ENCODE results near the gene ZDHHC18. TPM values are rescaled to one million over a fixed set of nuclear protein-coding genes. Genes with fewer than 3 reads are reported as not detected.
"Not testable (repeated sequence)": the region's sequence is repeated elsewhere in the genome, so short reads cannot be mapped to it uniquely, and the experiment has no call there.

Gene ZDHHC18
- polyA plus RNA-seq, 4 donors, result 19.4 to 23.3 (median 21.7) TPM

DNA sequence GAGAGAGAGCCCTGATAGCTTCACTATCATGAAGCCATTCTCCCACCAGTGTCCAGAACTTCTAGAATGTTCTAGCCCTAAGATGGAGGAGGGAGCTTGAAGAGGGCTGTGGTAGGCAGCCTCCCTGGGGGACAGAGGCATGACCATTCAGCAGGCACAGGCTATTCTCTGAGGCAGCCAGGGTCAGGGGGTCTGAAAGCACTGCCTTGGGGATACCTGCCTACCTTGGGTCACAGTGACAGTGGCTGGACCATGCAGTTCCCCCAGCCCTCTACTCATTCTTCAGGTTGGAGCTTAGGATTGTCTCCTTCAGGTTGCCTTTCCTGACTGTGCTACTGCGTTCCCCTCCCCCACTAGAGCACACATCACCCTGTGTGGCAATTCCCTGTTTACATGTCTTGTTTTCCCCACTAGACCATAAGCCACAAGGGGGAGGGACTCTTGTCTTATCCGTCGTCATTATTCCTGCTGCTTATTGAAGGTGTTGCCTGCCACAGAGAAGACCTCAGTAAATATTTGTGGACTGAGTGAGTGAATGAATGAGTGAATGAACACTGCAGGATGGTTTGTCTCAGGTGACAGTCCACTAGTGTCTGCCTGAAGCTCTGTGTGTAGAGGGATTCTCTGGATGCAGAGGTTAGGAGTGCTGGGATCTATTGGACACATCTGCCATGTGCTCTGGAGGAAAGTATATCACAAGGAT is 5.2 kb downstream of the ZDHHC18 start:
- no peak for DNase-seq (ENCODE audit: low read depth in 4 of 4, low spot score in 3 of 4)

DNA sequence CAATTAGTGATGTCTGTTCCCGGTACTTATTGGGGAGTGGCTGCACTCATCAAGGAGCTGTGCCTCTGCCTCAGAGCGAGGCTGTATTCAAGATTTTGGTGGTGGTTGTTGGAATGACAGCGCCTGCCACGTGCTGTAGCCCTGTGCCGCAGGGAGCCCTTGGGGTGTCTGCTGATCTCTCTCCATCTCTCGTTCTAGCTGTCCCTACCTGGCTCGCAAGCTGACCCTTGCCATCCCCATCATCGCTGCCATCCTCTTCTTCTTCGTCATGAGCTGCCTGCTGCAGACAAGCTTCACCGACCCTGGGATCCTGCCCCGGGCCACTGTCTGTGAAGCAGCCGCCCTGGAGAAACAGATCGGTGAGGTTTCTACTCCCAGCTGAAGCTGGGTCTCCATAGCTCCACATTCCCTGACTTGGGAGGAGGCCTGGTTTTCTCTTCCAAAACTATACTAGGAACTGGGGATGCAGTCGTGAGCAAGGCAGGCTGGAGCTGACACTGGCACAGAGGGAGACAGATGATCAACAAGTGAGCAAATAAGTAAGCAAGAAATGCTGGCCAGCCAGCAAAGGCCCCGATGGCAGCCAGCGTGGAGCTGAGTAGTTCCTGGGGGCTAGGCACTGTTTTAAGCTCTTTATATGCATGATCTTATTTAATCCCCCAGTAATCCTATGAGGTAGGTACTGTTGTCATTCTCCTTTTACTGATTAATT is 5.9 kb downstream of the ZDHHC18 start:
- no peak for DNase-seq (ENCODE audit: low read depth in 4 of 4, low spot score in 3 of 4)

DNA sequence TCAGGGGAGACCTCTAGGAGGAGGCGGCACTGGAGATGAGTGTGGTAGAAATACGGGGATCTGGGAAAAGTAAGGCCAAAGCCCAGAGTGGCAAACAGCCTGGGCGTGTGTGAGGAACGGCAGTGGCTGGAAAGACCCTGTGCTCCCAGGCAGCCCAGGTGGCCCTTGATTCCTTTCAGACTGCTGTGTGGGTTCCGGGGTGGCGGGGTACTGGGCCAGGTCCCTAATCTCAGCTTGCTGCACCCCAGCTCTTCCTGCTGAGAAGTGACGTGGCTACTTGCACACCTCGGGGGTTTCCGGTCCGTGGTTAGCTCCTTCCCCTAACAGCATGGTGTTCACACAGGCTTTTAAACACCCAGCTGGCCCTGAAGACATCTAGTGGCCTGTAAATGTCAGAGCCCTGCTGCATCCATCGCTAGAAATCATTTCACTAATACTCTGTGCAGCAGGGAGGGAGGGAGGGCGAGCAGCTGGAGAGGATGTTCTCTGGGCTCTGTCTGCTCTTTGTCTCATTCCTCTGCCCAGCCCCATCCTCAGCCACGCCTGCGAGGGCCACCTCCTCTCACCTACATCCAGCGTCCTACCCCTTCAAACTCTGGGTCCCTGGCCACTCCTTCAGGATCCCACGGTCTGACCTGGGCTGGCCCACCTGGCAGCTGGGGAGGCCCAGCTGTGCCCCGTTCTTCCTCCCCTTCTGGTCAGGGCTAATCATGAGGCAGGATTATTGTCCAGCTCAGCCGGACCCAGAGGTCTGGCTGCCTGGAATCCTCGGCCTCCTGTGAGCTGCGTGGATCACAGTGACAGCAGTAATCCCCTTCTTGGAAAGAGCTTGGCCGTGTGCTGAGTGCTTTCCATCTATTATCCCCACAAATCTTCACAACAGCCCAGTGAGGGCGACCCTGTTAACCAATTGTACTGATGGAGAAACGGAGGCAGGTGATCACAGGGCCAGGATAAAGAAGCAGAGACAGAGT is 7.2 kb downstream of the ZDHHC18 start:
- no peak for DNase-seq (ENCODE audit: low read depth in 4 of 4, low spot score in 3 of 4)

DNA sequence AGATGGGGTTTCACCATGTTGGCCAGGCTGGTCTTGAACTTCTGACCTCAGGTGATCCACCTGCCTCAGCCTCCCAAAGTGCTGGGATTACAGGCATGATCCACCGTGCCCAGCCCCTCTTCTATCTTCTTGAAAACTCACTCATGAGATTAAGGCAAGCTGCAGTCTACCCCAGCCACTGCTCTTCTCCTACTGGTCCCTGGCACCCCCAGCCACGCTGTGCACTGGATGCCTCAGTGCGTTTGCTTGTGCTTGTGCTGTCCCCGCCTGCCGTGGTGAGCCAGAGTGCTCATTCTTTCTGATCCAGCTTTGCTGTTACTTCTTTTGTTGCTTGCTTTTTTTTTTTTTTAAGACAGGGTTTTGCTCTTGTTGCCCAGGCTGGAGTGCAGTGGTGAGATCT is 11.2 kb downstream of the ZDHHC18 start:
- not testable (repeated sequence) for DNase-seq (ENCODE audit: low read depth in 4 of 4, low spot score in 3 of 4)

DNA sequence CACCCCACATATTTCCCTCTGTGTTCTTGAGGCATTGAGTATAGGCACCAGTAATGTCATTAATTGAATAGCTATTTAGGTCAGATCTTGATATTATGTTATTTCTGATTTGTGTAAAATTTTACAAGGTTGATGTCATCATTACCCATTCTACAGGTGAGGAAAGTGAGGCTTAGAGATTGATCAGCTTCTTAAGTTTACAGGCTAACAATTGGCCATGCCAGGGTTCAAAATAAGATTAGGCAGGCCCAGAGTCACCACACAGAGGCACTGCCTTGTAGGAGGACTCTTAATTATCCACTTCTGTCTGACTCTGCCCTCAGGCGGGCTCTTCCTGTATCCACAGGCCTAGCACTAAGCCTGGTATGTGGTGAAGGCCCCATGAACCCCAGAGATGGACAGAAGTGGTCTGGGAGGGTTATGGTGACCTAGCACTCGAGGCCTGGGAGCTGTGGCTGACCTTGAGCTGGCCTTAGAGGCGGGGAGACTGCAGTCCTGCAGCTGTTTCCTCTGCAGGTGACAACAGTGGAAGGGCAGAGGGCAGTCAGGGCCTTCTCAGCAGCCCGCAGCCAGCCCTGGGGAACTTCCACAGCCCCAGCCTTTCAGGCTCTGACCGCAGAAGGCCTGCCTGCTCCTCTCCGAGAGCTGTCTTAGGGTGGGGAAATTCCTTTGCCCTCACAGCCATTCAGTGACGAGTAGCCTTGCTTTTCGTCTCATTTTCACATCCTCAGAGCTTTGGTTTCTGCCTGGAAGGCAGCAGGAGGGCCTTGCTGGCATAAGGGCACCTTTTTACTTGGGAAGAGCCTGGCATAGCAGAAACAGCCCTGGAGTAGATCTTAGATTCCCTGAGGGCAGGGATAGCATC is 12.2 kb downstream of the ZDHHC18 start:
- no peak for DNase-seq (ENCODE audit: low read depth in 4 of 4, low spot score in 3 of 4)

DNA sequence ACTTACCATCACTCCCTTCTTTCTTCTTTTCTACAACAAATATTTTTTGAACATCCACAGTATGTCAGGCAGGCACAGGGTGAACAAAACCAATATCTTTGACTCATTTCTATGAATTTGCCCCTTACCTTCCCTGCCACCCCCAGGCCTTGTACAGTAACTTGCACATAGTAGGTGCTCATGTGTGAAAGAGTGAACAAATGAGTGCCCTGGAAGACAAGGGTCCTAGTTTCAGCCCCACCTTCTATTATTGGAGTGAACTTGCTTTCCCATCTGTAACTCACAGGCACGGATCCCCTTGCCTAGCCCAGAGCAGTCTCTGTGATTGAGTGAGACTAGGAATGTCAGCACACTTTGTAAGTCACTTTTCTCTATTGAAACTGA is 12.8 kb downstream of the ZDHHC18 start:
- DNase-seq (ENCODE audit: low read depth in 4 of 4, low spot score in 3 of 4), result no peak

DNA sequence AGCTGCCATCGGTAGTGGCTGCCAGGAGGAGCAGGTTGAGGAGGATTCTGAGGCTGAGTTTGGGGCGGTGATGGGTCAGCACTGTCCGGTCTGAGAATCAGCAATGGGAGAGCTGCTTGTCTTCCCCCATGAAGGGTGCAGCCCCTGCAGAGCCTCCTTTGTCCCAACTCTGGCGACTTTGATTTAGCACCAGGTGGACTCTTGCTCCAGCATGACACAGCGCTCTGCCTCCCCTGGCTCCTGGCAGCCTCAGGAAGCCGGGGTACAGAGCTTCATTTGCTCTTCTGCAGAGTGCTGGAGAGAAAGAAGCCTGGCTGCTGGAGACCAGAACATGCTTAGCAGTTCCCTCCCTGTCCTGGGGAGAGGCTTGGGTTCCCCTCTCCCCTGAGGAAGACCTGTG is 13.3 kb downstream of the ZDHHC18 start:
- DNase-seq (ENCODE audit: low read depth in 4 of 4, low spot score in 3 of 4), result no peak

DNA sequence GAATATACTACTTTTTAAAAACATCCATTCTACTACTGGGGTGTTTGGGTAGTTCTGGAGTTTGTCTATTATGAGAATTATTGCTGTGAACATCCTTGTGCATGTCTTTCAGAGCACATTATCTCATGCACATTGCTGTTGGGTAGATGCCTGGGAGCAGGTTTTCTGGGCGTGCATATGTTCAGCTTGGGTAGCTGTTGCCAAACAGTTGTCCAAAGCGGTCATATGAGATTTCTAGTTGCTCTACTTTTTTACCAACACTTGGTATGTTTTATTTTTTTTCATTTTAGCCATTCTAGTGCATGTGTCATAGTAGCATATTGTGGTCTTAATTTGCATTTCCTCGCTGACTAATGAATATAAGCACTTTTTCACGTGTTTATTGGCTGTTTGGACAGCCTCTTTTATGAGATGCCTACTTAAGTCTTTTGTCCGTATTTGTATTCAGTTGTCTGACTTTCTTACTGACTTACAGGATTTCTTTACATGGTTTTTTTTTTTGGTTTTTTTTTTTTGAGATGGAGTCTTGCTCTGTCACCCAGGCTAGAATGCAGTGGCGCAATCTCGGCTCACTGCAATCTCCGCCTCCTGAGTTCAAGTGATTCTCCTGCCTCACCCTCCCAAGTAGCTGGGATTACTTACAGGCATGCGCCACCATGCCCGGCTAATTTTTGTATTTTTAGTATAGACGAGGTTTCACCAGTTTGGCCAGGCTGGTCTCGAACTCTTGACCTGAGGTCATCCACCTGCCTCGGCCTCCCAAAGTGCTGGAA is 18.1 kb downstream of the ZDHHC18 start:
- no peak for DNase-seq (ENCODE audit: low read depth in 4 of 4, low spot score in 3 of 4)

DNA sequence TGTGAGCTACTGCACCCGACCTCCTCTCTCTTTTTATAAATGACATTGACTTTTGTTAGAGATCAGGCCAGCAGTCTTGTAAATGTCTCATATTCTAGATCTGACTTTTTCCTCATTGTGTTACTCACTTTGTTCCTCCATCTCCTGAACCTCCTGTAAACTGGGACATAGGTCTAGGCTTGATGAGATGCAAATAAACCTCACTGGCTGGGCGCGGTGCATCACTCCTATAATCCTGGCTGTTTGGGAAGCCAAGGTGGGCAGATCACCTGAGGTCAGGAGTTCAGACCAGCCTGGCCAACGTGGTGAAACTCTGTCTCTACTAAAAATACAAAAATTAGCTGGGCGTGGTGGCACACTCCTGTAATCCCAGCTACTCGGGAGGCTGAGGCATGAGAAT is 21.3 kb downstream of the ZDHHC18 start:
- DNase-seq (ENCODE audit: low read depth in 4 of 4, low spot score in 3 of 4), result not testable (repeated sequence)

DNA sequence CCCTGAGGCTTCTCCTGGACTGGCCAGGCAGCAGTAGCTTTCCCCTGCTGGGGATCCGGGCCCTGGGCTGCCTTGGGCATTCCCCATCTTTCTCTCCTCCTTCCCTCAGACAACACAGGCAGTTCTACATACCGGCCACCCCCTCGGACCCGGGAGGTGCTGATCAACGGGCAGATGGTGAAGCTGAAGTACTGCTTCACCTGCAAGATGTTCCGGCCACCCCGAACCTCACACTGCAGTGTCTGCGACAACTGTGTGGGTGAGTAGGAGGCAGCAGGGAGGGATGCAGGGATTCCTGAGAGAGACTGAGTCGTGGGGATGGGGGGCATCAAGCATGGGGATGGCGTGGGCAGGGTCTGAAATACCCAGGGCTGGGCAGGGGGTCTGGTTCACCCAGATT is 22.0 kb downstream of the ZDHHC18 start:
- DNase-seq (ENCODE audit: low read depth in 4 of 4, low spot score in 3 of 4), result no peak

DNA sequence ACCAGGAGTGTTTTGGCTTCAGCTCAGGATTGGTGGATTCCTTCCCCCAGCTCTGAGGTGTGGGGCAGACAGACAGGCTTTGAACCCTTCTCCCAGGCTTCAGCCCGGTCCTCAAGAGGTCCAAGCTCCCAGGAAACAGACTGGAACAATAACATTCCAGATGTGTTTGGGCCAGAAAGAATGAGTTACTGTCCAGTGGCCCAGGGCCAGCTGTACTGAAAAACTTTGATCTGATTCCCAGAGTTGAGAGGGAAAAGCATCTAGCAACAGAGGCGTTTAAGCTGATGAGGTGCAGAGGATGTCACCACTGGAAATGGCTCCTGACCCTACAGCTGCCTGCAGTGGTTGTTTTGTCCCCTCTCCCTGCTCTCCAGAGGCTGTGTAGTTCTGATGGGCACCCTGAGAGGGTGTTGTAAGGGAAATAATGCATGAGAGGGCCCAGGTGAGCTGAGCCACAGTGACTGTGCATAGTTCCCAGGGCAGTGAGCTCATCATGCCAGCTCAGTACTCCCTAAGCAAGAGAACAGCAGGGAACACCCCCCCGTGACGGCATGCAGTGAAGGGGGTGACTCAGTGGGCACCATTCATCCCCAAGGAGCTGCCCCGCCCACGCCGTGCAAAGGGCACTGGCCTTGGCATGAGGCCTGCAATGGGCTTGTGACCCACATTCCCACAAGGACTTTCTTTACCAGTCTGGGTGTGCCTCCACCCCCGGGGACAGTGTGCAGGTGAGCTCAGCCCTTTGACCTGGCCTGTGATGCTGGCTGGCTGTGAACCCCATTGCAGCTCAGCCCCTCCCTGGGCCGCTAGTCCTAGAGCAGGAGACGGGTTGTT is 22.7 kb downstream of the ZDHHC18 start:
- no peak for DNase-seq (ENCODE audit: low read depth in 4 of 4, low spot score in 3 of 4)

DNA sequence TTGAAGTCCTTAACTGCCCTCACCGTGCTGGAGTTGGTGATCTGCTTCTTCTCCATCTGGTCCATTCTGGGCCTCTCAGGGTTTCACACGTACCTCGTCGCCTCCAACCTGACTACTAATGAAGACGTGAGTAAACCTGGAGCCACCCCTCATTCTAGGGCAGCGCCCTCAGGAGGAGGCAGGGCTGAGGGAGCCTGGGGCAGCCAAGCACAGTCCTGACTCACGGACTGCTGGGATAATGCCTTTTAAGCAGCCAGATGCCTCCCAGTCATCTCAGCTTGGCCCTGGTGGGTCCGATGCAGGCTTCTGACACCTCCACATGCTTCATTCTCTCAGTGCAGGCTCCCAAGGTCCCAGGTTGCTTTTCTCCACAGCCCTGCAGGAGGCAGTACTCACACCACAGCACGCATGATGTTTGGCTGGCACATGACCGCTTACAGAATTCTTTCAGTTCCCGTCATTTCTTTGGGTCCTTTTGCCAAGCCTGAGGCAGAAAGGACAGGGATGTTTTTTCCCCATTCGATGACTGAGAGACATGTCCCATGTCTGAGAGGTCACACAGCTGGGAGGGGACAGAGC is 24.7 kb downstream of the ZDHHC18 start:
- no peak for DNase-seq (ENCODE audit: low read depth in 4 of 4, low spot score in 3 of 4)

DNA sequence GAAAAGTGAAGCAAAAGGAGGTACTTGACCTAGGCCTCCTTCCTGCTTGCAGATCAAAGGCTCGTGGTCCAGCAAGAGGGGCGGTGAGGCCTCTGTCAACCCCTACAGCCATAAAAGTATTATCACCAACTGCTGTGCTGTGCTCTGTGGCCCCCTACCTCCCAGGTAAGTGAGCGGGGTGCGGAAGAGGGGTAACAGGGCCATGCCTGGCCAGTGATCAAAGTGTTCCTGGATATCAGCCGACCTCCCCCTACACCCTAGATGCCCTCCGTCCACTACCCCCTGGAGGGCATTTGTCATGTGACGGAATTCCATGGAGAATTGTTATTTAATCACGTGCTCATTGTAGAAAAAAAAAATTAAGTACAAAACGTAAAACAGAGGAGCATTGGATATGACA is 26.2 kb downstream of the ZDHHC18 start:
- DNase-seq (ENCODE audit: low read depth in 4 of 4, low spot score in 3 of 4), result no peak

DNA sequence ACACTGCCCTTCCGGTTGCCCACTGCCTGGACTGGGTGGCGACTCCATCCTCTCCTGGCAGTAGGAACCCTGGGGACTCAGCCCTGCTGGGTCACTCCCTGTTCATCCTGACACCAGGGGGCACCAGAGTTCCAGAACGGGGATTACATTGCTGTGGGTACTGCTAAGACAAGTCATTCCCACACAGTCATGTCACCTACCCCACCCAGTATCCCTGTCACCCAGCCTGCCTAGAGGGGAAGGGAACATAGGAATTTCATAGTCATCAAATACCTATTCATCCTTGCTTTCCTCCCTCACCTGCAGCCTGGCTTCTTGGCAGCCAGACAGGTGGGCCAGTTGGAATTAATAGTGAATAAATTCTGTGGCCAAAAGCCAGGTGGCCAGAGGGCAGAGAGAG is 26.7 kb downstream of the ZDHHC18 start:
- peak in 2 of 4 donors; percentile 45 to 57 for DNase-seq (ENCODE audit: low read depth in 4 of 4, low spot score in 3 of 4)

DNA sequence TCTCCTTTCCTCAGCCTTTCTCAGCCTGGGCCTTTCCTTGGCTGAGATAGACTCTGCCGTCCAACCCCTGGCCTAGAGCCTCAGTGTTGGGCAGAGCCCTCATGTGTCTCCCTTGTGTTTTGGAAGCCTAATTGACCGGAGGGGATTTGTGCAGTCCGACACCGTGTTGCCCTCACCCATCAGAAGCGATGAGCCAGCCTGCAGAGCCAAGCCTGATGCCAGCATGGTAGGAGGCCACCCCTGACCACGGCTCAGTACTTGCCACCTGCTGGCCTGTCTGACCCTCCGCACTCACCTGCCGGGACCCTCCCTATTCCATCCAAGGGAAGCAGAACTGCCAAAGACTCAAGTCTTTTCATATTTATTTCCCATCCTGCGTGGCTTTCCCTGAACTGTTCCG is 27.1 kb downstream of the ZDHHC18 start:
- DNase-seq (ENCODE audit: low read depth in 4 of 4, low spot score in 3 of 4), result no peak

DNA sequence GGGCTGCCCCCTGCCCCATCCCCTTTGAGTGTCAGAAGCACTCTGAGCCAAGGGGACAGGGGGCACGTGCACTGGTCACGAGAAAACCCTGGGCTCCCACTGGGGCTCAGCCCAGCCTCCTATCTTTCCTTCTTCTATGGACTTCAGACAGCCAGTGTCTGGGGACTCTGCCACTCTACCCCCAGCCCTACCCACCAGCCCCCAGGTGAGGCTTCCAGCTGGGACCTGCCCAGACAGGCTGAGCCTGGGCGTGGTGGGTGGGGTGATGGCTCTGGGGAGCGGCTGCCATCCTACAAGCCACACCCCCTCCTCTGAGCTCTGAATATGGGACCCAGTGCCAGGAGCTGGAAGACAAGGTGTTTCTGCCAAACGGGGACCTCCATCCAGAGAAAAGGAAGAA is 28.4 kb downstream of the ZDHHC18 start:
- DNase-seq (ENCODE audit: low read depth in 4 of 4, low spot score in 3 of 4), result no peak

DNA sequence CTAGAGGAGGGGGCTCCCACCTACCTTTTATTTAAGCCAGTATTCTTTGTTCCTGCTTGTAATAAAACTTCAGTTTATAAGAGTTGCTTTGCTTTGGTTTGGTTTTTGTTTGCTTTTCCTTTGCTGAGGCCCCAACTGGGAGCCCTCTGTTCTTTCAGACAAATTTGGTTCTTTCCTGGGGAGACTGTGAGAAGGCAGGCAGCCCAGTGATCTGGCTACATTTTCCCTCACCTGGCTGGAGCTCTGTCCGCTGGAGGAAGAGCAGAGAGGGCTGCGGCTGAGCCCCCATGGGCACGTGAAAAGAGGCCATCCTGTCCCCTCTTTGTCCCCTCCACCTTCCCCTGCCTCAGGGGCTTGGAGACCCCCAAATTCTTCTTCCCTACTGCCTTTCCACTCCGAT is 29.1 kb downstream of the ZDHHC18 start:
- no peak for DNase-seq (ENCODE audit: low read depth in 4 of 4, low spot score in 3 of 4)

DNA sequence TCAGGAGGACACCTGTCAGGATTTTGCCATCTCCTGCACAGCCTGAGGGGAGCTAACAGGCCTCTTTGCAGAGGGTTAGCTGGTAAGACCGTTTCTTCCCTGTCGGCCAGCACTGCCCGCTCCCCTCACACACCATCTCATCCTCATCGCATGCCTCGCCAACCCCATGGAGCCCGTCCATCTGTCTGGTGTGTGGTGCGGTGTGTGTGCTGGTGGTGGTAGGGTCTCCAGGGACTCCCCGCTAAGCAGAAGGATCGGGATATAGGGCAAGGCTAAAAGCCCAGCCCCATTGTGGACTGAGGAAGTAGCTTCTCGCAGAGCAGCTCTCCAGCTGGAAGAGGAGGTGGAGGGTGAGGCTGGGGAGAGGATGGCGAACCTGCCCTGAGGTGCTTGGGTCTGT is 29.7 kb downstream of the ZDHHC18 start:
- DNase-seq (ENCODE audit: low read depth in 4 of 4, low spot score in 3 of 4), result no peak
